Chondrocyte (in vitro differentiated cells): ENCODE results near the gene DIRAS1. TPM values are rescaled to one million over a fixed set of nuclear protein-coding genes. Genes with fewer than 3 reads are reported as not detected.

Experiments used
- DNase-seq: peaks from one replicate; pipeline ENCODE4 v3.0.0; 2021; ENCODE audit warnings: mixed read lengths, low spot score
- H3K27ac Mint-ChIP-seq: one replicate; pipeline ENCODE4 v1.8.0; 2021; ENCODE audit warnings: mild to moderate bottlenecking, moderate library complexity, mixed read lengths; ENCODE audit not compliant: unreplicated experiment
- H3K27me3 Mint-ChIP-seq: 2 replicates; pipeline ENCODE4 v1.8.0; 2021; ENCODE audit warnings: low read depth, mixed read lengths
- H3K36me3 Mint-ChIP-seq: 2 replicates; pipeline ENCODE4 v1.8.0; 2021; ENCODE audit warnings: low read depth, mixed read lengths
- H3K4me1 Mint-ChIP-seq: 2 replicates; pipeline ENCODE4 v1.8.0; 2021; ENCODE audit warnings: low read depth, mild to moderate bottlenecking, mixed read lengths
- H3K4me3 Mint-ChIP-seq: one replicate; pipeline ENCODE4 v1.8.0; 2021; ENCODE audit warnings: mild to moderate bottlenecking, moderate library complexity, mixed read lengths; ENCODE audit not compliant: unreplicated experiment
- H3K9me3 Mint-ChIP-seq: 2 replicates; pipeline ENCODE4 v1.8.0; 2021; ENCODE audit warnings: low read depth, mixed read lengths
- total RNA-seq: library from RNA; stranded (reverse); gene quantifications from 3 replicates; pipeline ENCODE4 v1.2.1, GENCODE V29; 2021
- TF ChIP-seq, protein P1 (sequence below): fragments of 200-600 bp; sonication (generic); IDR thresholded peaks from 2 replicates; pipeline ENCODE4 v1.5.0; 2021; ENCODE audit warnings: antibody characterized with exemption, mild to moderate bottlenecking, moderate library complexity

DIRAS1 gene
- total RNA-seq, 1 donor from 2014 or later, result 20.9 TPM

DNA sequence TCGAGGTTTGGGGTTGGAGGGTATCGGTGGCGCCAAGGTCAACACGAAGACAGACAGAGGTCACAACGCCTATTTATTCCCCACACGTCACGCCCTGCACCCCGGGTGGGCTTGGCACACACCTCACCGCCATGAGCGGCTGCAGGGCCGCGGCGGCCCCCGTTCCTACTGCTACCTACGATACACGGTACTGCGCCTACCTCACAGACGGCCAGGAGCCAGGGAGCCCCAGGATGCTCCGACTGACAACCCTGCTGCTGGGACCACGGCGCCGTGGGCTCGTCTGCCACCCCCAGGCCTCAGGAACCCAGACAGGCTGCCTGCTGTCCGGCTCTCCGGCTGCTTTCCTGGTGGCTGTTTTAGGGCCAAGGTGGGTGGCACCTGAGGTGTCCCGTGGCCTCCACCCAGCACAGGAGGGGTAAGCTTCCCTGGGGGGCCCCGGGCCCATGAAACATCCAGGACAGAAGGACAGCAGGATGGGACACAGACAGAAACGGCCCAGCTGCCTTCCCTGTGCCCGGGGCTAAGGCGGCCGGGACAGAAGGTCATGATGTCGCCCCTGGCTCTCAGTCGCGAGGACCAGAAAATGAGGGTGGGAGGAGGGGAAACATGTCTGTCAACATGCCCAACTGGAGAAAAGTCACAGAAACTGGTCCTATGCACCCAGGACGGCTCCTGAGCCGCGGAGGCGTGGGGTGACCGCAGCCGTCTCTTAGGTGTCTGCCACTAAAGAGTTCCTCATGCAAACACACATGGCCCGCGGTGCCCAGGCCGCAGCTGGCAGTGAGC is 33.7 kb upstream of the DIRAS1 start:
- DNase-seq, result peak; percentile 70
- H3K36me3 Mint-ChIP-seq, result peaks cover 3% of the 10 kb centered on the region
- TF ChIP-seq, protein P1, sequence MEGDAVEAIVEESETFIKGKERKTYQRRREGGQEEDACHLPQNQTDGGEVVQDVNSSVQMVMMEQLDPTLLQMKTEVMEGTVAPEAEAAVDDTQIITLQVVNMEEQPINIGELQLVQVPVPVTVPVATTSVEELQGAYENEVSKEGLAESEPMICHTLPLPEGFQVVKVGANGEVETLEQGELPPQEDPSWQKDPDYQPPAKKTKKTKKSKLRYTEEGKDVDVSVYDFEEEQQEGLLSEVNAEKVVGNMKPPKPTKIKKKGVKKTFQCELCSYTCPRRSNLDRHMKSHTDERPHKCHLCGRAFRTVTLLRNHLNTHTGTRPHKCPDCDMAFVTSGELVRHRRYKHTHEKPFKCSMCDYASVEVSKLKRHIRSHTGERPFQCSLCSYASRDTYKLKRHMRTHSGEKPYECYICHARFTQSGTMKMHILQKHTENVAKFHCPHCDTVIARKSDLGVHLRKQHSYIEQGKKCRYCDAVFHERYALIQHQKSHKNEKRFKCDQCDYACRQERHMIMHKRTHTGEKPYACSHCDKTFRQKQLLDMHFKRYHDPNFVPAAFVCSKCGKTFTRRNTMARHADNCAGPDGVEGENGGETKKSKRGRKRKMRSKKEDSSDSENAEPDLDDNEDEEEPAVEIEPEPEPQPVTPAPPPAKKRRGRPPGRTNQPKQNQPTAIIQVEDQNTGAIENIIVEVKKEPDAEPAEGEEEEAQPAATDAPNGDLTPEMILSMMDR, result no peak
- no peak overlapping the region for H3K4me3 Mint-ChIP-seq
- H3K4me1 Mint-ChIP-seq, result no peaks in the 10 kb centered on the region
- no peaks in the 10 kb centered on the region for H3K9me3 Mint-ChIP-seq
- H3K27ac Mint-ChIP-seq, result no peak overlapping the region
- H3K27me3 Mint-ChIP-seq, result no peaks in the 10 kb centered on the region

DNA sequence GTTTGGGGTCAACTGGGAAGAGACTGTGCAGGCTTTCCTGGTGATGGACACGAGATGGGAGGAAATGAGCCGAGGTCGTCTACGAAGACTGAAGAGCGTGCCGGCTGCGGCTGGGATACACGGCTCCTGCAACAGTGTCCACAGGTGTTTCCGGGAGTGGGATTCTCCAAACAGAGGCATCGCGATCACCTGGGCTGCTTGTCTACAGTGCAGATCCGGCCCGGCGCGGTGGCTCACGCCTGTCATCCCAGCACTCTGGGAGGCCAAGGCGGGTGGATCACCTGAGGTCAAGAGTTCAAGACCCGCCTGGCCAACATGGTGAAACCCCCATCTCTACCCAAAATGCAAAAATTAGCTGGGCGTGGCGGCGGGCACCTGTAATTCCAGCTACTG is 30.3 kb upstream of the DIRAS1 start:
- DNase-seq, result no peak

DNA sequence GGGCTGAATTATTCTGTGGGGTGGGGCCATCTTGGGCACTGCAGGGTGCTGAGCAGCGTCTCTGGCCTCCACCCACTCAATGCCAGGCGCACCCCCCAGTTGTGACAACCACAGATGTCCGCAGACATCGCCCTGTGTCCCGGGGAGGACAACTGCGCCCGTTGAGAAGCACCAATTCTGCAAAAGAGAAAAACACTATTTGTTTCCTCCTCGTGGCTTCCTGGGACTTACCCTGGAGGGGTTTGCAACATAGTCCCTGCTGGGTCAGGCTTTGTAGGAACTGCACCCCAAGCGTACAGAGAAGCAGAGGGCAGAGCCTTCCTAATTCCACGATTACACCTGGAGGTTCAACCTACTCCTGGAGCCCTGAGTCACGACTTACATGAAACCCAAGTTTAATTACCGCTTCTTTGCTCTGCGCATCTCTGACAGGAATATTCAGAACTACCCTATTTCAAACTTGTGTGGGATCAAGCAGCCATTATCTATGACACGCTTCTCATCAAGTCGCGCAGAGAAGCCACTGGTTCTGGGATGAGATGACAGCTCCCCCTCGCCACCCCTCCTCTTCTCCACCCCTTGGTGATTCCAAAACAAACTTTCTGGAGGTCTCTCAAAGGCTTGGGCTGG is 29.8 kb upstream of the DIRAS1 start:
- Mint-ChIP-seq H3K4me3 (no peak overlapping the region), H3K9me3 (no peaks in the 10 kb centered on the region), H3K27ac (no peak overlapping the region), H3K36me3 (no peaks in the 10 kb centered on the region), H3K27me3 (no peaks in the 10 kb centered on the region), H3K4me1 (no peaks in the 10 kb centered on the region)
- no peak for DNase-seq
- TF ChIP-seq, protein P1, result no peak

More for the DNA sequence above, 30.3 kb upstream of the DIRAS1 start:
- no peak overlapping the region for H3K27ac Mint-ChIP-seq
- peaks cover 2% of the 10 kb centered on the region for H3K36me3 Mint-ChIP-seq
- no peaks in the 10 kb centered on the region for H3K4me1 Mint-ChIP-seq
- no peak overlapping the region for H3K4me3 Mint-ChIP-seq
- TF ChIP-seq, protein P1, result no peak
- no peaks in the 10 kb centered on the region for H3K9me3 Mint-ChIP-seq
- no peaks in the 10 kb centered on the region for H3K27me3 Mint-ChIP-seq

DNA sequence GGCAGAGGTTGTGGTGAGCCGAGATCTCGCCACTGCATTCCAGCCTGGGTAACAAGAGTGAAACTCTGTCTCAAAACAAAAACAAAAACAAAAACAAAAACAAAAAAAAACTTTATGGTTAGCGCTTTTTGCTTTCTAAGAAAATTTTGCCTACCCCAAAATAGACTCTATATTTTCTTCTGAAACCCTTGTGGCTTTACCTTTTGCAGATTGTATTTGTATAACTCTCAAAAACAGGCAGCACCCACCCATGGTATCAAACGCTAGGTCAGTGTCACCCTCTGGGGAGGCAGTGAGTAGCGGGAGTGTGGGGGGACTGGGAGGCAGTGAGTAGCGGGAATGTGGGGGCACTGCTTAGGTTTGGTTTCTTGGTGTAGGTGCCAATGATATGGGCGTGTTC is 26.2 kb upstream of the DIRAS1 start:
- no peaks in the 10 kb centered on the region for H3K4me1 Mint-ChIP-seq
- H3K27ac Mint-ChIP-seq, result no peak overlapping the region
- no peak overlapping the region for H3K4me3 Mint-ChIP-seq
- TF ChIP-seq, protein P1, result no peak
- DNase-seq, result no peak
- H3K9me3 Mint-ChIP-seq, result no peaks in the 10 kb centered on the region
- no peaks in the 10 kb centered on the region for H3K36me3 Mint-ChIP-seq
- H3K27me3 Mint-ChIP-seq, result peaks cover 14% of the 10 kb centered on the region

DNA sequence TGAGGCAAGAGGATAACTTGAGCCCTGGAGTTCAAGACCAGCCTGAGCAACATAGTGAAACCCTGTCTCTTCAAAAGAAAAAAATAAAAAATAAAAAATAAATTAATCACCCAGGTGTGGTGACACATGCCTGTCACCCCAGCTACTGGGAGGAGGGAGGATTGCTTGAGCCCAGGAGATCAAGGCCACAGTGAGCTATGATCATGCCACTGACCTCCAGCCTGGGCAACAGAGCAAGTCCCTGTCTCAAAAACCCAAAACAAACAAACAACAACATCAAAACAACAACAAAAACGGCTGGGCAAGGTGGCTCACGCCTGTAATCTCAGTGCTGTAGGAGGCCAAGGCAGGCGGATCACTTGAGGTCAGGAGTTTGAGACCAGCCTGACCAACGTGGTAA is 22.9 kb upstream of the DIRAS1 start:
- Mint-ChIP-seq H3K27ac (no peak overlapping the region), H3K27me3 (peaks cover 19% of the 10 kb centered on the region)
- TF ChIP-seq, protein P1, result no peak

More for the DNA sequence above, 22.9 kb upstream of the DIRAS1 start:
- DNase-seq, result no peak
- Mint-ChIP-seq H3K9me3 (peaks cover 2% of the 10 kb centered on the region), H3K4me1 (peaks cover 7% of the 10 kb centered on the region), H3K36me3 (no peaks in the 10 kb centered on the region), H3K4me3 (no peak overlapping the region)
